Measurements from ENCODE around the gene ANKEF1. TPM values are rescaled to one million over a fixed set of nuclear protein-coding genes. Genes with fewer than 3 reads are reported as not detected.

Gene ANKEF1
- total RNA-seq, 3 donors from 2014 or later (not counting 1 experiment from before 2014, with no cell fraction given) = 1.6 to 1.9 (median 1.8) TPM

- no peaks in the 10 kb centered on the region for H3K27me3 ChIP-seq (ENCODE audit: control insufficient read depth, insufficient read depth, low read length)
- Mint-ChIP-seq H3K27ac (no peak overlapping the region), H3K36me3 (no peaks in the 10 kb centered on the region), H3K9me3 (no peaks in the 10 kb centered on the region), H3K27me3 (ENCODE audit: low read depth in 2 of 2) (peaks cover 22 to 47% of the 10 kb centered on the region in 2 donors), H3K4me3 (no peak overlapping the region), H3K4me1 (no peaks in the 10 kb centered on the region)
- no peaks in the 10 kb centered on the region for H3K9me3 ChIP-seq (ENCODE audit: control insufficient read depth, insufficient read depth, low read length)
- H3K4me1 ChIP-seq (ENCODE audit: control insufficient read depth, insufficient read depth, low read length) = no peaks in the 10 kb centered on the region
- no peak overlapping the region for H3K4me3 ChIP-seq (ENCODE audit: low read length)
- intact Hi-C loops (cut with micrococcal nuclease) = no loop called here
- 90% methylated on average over 3 of the region's 5 CpGs for WGBS (ENCODE audit: insufficient coverage)
- no peaks in the 10 kb centered on the region for H3K36me3 ChIP-seq (ENCODE audit: control insufficient read depth, insufficient read depth, low read length)
- ATAC-seq (no peak), DNase-seq (no peak)
- H3K27ac ChIP-seq (ENCODE audit: low read length) = no peak overlapping the region
- TF ChIP-seq CTCF (IDR thresholded peaks at IDR 0.05) = no peak
Measured at GRCh38 chr20:10076126-10077080, 41.6 kb downstream of the ANKEF1 start.

- intact Hi-C loops (cut with micrococcal nuclease) = no loop called here
- H3K36me3 ChIP-seq (ENCODE audit: control insufficient read depth, insufficient read depth, low read length) = no peaks in the 10 kb centered on the region
- H3K4me1 ChIP-seq (ENCODE audit: control insufficient read depth, insufficient read depth, low read length) = no peaks in the 10 kb centered on the region
- Mint-ChIP-seq H3K27ac (no peak overlapping the region), H3K27me3 (ENCODE audit: low read depth in 2 of 2) (peaks cover 22 to 47% of the 10 kb centered on the region in 2 donors), H3K36me3 (no peaks in the 10 kb centered on the region), H3K9me3 (no peaks in the 10 kb centered on the region), H3K4me1 (no peaks in the 10 kb centered on the region), H3K4me3 (no peak overlapping the region)
- ATAC-seq (no peak), DNase-seq (peak in 1 of 2 donors; percentile 19)
- H3K4me3 ChIP-seq (ENCODE audit: low read length) = no peak overlapping the region
- H3K9me3 ChIP-seq (ENCODE audit: control insufficient read depth, insufficient read depth, low read length) = no peaks in the 10 kb centered on the region
- no peak overlapping the region for H3K27ac ChIP-seq (ENCODE audit: low read length)
- 47% methylated on average over 4 of the region's 4 CpGs for WGBS (ENCODE audit: insufficient coverage)
- no peaks in the 10 kb centered on the region for H3K27me3 ChIP-seq (ENCODE audit: control insufficient read depth, insufficient read depth, low read length)
- no peak for TF ChIP-seq CTCF (IDR thresholded peaks at IDR 0.05)
Measured at GRCh38 chr20:10077081-10077471, 42.3 kb downstream of the ANKEF1 start.

GRCh38 chr20:10077886-10078285 is 43.1 kb downstream of the ANKEF1 start:
- DNase-seq = no peak
- Histone ChIP-seq H3K9me3 (ENCODE audit: control insufficient read depth, insufficient read depth, low read length) (no peaks in the 10 kb centered on the region), H3K27ac (ENCODE audit: low read length) (no peak overlapping the region), H3K27me3 (ENCODE audit: control insufficient read depth, insufficient read depth, low read length) (no peaks in the 10 kb centered on the region), H3K4me3 (ENCODE audit: low read length) (no peak overlapping the region), H3K4me1 (ENCODE audit: control insufficient read depth, insufficient read depth, low read length) (no peaks in the 10 kb centered on the region), H3K36me3 (ENCODE audit: control insufficient read depth, insufficient read depth, low read length) (no peaks in the 10 kb centered on the region)
- no peak overlapping the region for H3K27ac Mint-ChIP-seq
- intact Hi-C loops (cut with micrococcal nuclease) = no loop called here
- H3K4me3 Mint-ChIP-seq = no peak overlapping the region
- peaks cover 19 to 47% of the 10 kb centered on the region in 2 donors for H3K27me3 Mint-ChIP-seq (ENCODE audit: low read depth in 2 of 2)
- no peaks in the 10 kb centered on the region for H3K9me3 Mint-ChIP-seq
- ATAC-seq = no peak
- no peaks in the 10 kb centered on the region for H3K36me3 Mint-ChIP-seq
- H3K4me1 Mint-ChIP-seq = no peaks in the 10 kb centered on the region
- 79% methylated on average over 2 of the region's 2 CpGs for WGBS (ENCODE audit: insufficient coverage)
- TF ChIP-seq CTCF (IDR thresholded peaks at IDR 0.05) = no peak
